Stimulated activated CD8-positive, alpha-beta memory T cell treated with anti-CD3 and anti-CD28 coated beads, Interleukin-12 subunit alpha, Interleukin-12 subunit beta, amount 100 ng/mL, for 1 hour (primary cell): ENCODE measurements around the gene PRKAR2B.

ENCODE experiments used
- DNase-seq: peaks from one replicate; pipeline ENCODE4 v3.0.0-alpha.2; 2020; ENCODE audit warnings: low read depth

The PRKAR2B gene

DNA sequence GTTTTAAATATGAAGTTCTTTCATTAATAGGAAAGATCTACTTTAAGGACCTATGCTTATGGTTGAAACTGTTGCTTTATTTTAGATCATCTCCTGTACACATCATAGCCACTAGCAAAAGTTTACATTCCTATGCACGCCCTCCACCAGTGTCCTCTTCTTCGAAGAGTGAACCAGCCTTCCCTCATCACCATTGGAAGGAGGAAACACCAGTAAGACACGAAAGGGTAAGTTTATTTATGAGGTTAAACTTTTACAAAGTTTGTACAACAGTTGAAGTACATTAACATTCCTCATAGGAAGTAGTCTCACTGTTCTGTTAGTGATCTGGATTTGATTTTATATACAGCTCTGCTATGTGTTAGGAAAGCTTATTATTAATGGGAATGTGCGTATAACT lies 141.2 kb downstream of the PRKAR2B start:
- DNase-seq, result no peak

DNA sequence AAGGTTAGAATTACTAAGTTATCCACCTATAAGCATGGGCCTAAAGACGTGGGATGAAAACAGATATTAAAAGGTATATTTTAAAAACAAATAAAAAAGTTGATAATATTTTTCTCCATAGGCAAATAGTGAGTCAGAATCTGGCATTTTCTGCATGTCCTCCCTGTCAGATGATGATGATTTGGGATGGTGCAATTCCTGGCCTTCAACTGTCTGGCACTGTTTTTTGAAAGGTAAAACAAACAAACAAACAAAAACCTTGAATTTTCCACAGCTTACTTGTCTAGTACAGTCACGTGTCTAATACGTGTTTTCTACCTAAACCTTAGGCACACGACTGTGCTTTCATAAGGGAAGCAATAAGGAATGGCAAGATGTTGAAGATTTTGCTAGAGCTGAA lies 141.7 kb downstream of the PRKAR2B start:
- DNase-seq, result no peak

DNA sequence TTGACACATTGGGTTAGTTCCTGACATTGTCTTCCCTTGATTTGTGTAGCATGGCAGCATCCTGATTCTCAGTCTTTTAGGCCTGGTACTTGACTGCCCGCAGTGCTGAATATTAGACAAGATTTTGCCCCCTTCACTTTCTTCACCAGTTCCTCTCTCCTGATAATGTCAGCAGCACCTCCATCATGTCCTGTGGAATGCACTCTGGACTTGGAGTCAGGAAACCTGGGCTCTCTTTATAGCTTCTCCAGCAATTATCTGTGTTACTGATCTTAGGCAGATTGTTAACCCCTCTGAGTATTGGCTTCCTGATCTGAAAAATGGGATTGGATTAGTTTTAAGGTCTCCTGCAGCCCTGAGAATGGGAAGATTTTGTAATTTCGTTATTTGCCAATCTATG lies 143.3 kb downstream of the PRKAR2B start:
- DNase-seq, result no peak

DNA sequence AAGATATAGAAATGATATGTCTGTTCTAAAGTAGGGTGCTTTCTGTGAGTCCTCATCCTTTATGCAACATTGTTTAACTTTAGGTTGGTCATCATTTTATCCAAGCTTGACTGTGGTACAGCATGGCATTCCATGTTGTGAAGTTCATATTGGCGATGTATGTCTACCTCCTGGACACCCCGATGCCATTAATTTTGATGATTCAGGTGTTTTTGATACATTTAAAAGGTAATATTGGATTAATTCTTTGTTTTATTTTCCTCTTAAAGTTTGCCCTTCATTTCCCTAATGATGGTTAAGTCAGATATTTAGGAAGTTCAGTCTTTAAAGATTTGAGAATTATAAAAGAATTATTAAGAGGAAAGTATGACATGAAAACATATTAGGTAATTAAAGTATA lies 145.6 kb downstream of the PRKAR2B start:
- DNase-seq, result no peak

DNA sequence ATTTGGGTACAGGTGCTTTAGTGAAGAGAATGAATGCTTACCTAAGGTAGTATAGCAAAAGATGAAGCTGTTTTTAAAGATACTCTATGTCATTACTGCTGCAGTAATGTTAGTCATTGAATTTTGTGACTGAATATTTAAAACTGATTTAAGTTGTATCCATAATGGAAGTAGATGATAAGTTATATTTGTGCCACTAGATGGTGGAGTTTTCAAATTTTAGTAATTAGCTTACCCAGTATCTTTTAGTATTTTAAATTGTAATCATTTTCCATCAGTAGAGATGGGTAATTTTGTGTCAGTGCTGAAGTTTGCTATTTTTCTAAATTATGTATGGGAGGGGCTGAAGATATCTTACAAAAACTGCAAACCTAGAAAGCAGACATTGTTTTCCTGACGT lies 149.5 kb downstream of the PRKAR2B start:
- DNase-seq, result no peak

DNA sequence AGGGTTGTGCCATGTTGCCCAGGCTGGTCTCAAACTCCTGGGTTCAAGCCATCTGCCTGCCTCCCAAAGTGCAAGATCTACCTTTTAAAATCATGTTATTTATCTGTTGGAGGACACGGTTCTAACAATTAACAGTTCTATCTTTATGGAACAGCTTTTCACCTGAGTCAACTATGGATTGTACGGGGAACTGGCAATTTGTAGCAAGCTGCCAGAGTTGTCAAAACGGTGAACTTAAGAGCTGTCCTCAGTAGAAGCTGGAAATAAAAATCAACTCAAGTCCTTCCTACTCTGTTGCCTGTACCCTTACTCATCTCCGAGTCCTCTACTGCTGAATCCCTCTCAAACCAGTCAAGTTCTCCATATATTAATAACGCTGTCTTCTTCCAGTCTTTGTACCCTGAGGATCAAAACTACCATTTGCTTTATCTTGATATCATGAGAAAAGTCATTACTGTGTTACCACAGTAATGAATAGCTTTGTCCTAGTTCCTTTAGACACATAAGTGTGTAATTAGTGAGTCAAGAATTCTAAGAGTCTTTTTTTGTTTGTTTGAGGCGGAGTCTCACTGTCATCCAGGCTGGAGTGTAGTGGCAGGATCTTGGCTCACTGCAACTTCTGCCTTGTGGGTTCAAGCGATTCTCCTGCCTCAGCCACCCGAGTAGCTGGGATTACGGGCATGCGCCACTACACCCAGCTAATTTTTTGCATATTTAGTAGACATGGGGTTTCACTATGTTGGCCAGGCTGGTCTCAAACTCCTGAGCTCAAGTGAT lies 152.5 kb downstream of the PRKAR2B start:
- no peak for DNase-seq

DNA sequence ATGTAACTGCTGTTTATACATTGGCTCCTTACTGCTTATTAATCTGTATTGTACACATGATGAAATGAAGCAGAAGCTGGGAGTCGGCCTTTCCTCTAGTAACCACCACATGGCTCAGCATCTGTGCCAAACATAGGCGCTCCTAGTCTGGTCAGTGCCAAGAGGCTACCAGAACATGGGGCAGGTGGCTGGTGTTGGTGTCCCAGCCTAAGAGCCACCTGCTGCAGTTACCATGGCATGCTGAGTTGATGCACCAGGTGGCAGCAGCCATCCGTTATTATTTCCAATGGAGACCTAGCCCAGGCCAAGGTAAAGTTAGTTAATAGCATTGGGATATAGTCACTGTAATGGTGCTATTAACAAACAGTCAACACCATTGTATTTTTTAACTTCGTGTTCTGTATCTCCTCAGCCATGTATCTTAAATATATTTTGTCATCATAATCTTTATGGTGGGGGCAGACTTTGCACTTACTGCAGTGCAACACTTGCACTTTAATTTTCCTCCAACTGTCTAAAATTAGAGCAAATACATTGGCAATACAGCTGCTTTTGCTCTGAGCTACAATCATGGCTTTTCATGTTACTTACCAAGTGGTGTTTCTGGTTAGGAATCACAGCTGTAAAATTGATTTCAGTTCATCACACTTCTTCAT lies 157.4 kb downstream of the PRKAR2B start:
- no peak for DNase-seq

DNA sequence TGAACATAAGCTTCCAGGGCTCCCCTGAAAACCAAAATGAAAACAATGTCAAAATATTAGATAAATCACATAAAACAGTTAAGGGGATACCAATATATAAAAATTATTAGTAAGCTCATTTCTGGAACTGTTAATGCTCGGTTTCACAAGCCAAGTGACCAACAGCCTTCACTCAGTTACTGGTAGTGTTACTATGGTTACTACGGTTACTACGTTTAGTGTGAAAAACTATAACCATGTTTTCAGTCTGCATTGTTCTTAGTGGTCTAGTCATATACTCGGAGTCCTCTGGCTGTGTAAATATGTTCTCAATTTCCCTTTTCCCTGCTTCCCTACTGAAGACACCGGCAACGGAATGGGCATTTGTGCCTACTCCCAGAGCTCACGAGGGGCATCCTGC lies 159.1 kb downstream of the PRKAR2B start:
- no peak for DNase-seq

DNA sequence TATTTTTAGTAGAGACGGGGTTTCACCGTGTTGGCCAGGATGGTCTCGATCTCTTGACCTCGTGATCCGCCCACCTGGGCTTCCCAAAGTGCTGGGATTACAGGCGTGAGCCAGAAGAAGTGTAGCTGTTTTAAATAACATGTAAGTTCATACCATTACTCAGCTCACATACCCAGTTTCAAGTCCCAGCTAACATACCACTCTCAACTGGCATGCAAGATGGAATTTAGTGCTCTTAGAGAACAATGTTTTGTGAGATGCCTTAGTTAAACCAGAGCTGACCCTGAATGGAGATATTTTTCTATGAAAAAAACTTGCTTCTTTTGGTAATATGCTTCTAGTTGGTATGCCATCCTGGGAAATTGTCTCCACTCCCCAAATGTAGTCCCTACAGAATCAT lies 161.6 kb downstream of the PRKAR2B start:
- no peak for DNase-seq

DNA sequence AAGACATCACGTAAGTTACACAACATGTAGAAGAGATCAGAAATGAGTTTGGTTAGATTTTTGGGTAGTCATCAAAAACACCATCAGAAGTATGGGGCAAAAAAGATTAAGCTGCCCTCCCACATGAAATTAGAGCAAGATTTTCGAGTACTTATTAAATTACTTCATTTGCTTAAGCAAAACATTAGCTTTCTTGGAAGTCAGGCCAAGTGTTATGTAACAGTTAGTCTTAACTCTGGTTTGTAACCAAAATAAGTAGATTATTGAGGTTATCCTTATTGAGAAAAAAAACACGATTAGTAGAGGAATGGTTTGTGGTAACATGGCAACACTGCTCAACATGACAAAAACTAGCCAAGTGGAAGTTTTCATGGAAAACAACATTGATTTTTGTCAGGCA lies 162.2 kb downstream of the PRKAR2B start:
- DNase-seq, result no peak

DNA sequence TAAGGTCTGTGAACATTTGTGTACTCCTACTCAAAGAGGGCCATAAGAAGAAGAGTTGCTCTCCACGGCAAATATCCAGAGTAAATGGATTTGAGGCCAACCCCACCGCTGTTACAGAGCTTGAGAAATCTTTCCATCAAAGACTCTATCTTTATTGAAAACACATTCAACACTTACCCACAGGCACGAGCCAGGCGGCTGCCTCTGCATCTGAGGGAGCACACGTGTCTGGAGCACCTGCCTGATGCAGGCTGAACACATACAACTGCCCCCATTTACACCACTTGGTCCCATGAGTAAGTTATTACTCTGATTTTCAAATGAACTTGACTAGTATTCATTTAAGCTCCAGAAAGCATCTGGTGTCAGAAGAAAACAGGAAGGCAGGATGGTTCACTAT lies 163.0 kb downstream of the PRKAR2B start:
- no peak for DNase-seq

DNA sequence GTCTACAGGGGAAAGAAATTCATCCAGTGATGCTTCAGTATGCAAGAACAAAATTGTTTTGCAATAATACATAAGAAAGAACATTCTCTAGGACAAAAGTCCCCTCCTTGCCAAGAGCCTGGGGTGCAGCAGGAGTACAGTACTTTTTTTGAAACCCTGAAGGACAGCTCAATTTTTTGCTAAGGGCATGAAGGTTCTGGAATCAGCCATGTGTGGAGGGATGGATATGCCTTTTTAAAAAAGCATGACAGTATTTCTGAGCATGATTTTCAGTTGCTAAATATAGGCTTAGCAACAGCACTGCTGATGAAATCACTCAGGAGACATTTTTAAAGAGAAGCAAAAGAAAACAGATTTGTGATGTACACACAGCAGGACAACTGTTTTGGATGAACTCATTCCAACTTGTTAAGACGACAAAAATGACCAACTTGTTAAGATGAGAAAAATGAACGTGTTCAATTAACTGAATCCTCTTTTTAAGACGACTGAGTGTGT lies 163.6 kb downstream of the PRKAR2B start:
- no peak for DNase-seq

DNA sequence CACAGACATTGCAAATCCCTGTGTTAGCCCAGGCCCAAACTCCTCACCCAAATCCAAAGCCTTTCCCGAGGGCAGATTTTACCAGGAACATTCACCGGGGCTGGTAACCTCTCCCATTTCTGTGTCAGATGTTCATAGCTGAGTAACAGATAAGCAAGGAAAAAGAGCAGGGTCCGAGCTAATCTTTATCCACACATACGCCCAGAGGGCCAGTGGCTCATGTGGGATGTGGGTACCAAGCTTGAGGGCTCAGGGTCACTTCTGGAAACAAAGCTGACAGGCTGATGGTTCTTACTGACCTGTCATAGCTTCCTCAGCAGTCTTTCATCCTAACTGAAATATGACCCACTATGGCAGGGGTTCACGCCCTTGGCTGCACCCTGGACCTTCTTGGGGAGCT lies 164.1 kb downstream of the PRKAR2B start:
- DNase-seq, result no peak

DNA sequence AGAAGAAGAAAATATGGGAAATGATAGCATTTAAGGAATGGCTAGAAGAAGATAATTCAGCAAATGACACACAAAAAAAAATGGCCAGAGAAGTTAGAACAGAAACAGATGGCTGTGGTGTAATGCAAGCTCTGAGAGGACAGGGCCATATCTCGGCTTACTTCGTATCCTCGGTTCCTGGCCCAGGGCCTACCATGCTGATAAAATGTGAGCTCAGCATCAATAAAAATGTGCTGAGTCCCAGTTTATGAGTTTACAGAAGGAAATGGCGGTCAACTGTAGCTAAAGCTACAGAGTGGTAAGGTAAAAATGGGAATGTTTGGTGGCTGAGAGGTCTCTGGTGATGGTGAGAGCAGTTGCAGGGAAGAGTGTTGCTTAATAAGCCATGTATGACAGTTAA lies 165.1 kb downstream of the PRKAR2B start:
- DNase-seq, result no peak

DNA sequence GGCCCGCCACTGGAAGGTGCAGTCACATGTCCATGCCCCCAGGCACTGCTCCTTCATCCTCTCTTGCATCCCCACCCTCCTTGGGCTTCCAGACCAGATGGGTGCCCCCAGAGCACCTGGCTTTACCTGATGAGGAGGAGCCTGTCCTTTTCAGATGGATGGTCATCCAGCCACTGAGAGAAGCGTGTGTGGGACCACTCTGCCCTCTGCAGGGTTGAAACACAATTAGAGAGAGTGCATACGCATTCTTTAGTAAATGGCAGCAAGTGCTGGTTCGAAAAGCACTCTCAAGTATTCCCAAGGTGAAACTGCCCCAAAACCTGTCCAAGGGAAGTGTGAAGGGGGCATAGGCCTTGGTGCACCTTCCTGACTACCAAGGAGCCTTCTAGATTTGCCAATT lies 165.9 kb downstream of the PRKAR2B start:
- no peak for DNase-seq
